Fibroblast of skin of back (primary cell): ENCODE data around the gene CD7.

Source experiments
- DNase-seq: peaks from one replicate; pipeline ENCODE4 v3.0.0-alpha.2; 2013

Gene CD7

DNA sequence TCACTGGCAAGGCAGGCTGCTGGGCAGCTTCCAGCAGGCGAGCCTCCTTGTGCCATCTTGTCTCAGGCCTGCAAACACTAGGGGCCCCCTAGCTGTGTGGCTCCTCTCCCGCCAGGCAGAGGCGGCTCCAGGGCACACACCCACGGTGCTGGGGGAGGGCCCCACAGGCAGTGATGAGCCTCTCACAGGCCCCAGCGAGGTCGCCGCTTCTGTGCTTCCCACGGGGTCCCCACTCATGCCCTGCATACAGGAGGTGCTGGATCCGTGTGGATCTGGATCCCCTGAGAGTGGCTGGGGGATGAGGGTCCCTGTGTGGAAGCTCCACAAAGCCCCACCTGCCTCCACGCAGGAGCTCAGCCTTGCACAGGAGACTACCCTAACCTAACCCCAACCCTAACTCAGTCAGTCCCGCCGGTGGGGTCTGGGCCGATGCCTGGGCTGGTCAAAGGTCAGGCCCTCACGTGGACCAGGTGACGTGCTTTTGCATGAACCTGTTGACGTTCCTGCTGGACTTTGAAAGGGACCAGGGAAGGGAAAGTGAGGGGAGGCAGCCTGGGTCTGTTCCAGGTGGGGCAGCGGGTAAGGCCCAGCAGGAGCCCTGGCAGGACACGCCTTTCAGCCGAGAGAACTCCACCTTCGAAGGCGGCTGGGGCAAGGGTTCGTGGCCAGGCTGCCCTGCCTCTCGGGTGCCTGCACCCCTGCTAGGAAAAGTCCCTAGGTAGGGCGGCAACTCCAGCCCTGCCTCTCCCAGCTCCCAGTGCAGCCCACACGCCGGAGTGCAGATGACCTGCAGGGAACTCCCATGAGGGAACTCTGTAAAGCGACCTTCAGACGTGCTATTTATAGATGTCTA lies 11.0 kb upstream of the CD7 start:
- DNase-seq, result no peak

DNA sequence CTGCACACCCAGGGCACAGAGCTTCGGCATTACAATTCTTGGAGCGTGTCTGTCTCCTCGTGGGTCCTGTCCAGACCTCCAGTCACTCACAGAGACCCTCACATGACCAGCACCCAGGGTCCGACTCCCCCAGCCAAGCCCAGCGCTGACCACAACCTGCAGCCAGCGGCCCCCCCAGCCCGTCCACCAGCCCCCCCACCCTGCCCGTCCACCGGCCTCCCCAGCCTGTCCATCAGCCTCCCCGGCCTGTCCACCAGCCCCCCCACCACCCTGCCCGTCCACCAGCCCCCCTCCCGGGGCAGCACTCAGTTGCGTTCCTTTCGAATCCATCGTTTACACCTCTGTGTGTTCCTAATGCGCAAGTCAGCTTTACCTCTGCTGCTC lies 10.3 kb upstream of the CD7 start:
- no peak for DNase-seq

DNA sequence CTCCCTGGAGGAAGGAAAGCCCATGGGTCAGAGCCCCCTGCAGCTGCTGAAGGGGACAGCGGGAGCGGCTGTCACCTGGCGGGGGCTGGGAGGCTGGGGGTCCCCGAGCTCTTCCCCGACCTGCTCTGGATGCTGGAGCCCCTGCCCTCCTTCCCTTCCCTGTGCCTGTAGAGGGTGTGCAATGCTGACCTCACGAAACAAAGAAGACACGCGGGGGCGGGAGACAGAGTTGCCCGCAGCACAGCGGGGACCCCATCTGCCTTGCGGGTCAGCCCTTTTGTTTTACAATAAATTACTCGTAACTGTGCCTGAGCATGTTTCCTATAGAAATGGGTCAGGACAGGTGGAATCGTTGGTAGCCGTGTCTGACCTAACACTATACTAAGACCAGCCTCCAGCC lies 9.9 kb upstream of the CD7 start:
- no peak for DNase-seq

DNA sequence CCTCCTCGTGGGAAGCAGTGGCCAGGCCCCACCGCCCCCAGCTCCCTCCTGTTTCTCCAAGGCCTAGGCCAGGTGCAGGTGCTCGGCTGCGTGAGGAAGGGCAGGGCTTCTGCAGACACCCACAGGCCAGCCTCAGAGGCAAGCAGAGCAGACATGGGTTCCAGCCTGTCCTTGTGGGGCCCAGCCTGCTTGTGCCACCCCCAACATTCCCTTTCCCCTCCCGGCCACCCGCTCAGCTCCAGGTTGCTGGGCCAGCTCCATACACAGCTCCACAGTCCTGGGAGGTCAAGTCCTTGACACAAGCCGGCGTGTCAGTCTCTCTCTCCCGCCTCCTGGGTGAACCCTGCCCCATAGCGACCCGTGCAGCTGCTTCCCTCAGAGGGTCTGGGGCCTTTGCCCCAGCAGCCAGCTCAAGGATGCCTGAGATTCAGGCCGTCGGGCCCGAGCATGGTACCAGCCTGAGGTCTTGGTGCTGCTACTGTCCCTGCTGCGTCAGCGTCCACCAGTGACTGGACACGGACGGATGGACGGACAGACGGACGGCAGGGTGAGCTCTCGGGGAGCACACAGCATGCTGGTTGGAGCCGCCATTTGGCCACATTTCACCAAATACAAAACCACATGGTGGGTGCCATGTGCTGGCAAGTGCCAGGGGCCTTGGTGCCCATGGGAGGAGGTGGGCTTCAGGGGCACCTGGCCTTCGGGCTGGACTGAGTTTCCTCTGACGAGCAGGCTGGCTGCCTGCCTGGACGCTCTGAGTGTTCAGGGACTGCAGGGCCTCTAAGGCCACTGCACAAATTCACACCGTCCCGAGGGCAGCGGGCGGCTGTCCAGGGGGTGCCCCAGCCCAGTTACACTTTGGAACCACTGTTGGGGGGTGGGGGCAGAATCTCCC lies 8.1 kb upstream of the CD7 start:
- no peak for DNase-seq

DNA sequence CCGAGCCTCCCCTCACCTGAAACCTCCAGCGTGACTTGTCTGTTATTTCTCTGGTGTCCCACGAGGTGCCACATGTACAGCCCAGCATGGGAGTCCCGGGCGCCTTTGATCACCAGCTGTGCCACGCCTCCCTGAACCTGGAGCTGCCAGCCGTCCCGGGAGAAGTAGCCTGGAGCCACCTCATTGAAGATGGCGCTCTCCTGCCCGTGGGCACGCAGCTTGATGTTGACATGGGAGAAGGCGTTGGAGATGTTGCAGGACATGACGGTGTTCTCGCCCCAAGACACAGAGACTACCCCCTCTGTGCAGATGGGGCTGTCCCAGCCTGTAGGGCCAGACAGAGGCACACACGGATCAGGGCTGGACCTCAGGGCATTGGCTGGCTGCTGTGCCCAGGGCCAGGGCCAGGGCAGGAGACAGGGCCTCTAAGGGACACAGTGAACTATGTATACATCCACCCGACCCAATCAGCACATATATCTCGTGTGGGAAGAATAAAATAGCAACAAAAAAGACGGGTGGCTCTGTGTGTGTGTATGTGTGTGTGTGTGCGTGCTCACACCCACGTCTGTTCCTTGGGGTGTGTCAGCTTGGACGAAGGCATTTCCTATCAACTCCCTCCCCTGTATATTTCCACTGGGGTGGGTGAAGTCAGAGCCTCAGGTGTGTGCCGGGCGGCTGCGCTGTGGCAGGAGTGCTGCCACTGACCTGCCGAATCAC lies 7.3 kb upstream of the CD7 start:
- no peak for DNase-seq

DNA sequence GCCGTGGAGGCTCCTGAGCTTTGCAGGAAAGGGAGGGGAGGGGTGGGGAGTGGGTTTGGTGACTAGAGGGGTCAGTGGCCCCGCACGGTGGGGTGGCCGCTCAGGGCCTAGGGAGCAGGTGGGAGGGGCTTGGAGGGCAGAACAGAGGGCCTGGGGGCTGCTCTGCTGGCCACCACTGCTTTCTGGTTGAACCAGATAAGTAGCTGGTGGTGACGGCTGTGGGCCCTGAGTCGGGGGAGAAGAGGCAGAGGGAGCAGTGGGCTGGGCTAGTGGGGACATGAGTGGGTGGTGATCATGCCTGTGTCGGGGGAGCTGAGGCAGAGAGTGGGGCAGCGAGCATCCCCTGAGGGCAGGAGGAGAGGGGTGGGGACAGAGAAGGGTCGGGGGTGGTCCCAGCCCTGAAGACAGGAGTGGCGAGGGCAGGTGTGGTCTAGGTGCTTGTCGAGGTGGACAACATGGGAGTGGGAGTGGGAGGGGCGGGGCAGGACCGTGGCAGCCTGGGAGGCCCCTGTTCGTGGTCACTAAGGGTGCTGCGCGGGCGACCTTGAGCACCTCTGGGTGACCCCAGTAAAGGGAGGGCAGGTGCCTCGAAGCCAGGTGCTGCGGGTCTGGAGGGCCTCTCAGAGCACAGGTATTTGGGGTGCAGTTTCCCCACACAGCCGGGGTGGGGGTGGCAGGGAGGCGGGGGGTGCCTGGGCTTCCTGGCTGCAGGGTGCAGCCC lies 6.3 kb upstream of the CD7 start:
- DNase-seq, result no peak

DNA sequence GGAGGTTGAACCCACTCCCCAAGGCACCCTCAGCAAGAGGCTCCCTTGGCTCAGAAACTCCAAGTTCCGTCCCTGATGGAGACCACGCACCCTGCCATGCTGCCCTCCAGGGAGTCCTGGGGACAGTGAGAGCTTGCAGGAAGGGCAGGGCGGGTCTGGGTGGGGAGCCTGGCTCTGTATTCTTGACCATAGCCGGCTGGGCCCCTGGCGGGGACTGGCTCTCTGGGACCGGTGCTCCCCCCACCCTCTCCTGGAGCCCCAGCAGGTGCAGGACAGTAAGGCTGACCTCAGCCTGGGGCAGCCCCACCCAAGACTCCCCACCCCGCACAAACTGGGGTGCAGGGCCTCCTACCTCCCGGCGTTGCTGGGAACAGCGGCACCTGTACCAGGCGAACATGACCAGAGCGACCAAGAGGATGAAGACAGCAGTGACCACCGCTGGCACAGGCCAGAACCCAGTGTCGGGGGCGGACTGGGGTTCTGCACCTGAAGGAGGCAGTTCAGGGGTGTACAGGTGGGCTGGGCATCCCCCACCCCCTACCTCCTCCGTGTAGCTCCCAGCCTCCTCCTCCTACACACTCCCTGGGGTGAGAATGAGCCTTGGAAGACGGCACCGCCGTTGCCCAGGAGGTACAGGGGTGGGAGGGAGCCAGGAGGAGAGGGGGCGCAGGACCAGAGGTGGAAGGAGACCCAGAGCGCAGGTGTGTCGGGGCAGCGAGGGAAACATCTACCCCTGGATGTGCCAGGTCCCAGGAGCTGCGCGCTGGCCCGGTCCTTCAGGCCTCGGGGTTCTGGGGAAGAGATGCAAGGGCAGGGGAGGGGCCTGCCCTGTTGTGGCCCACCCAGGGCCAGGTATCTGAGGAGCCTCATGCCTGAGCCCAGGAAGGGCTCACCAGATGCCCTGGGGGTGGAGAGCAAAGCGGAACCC lies 5.4 kb upstream of the CD7 start:
- DNase-seq, result no peak

DNA sequence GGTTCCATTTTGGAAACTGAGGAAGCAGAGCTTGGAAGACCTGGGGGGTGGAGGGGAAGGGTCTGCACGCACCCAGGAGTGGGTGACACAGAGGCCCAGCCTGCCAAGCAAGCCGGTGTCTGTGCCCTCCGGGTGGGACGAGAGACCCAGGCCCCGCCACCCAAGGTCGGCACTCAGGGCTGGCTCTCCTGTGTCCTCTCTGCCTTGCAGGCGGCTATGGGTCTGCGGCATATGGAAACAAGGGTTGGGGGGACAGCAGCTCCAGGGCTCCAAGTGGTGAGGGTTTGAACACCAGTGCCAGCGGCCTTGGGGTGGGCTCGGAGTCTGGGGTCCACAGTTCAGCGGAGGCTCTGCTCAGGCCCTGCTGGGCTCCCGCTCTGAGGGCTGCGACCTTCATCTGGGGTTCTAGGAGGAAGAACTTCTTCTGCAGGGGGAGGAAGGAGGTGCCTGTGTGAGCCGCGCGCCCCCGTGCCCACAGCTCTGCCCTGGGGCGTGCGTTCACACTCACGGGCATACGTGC lies 4.6 kb upstream of the CD7 start:
- no peak for DNase-seq

DNA sequence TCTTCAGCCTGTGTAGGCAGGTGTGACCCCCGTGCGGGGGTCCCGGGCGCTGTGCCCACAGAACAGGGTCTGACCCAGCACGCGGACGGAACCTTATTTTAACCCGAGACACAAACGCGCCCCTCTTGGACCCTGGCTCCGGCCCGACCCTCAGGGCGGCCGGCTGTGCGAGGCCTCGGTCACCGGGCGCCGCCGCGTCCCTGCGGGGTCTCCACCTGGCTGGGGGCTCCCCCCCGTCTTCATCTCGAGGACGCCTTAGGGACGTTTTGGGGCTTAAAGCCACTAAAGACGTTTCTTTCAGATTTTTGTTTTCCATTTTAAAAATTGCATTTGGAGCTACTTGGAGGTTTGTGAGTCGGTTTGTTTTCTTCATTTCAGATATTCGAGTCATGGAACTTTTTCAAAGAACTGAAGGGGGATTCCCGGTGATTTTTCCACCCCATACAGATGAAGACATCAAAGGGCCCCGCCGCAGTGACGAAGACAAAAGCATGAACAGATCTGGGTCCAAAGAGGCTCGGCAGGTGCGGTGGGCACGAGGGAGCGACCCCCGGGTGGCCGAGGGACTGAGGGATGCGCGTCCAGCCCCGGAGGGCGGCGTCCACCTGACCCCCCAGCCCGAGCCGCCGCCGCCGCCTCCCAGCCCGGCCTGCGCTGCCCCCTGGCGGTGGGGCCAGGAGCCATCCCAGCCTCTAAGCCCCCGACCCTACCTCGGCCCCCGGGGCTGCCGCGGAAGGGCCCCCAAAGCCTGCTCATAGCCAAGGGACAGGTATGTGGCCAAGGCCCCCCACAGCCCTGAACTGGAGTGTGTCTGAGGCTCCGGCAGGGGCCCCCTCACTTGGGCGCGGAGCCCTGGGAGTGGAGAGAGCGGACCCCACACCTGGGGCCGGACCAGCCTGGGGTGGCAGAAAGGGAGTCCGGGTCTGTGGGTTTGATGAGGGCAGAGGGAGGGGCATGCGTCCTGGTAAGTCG lies 3.8 kb upstream of the CD7 start:
- no peak for DNase-seq

DNA sequence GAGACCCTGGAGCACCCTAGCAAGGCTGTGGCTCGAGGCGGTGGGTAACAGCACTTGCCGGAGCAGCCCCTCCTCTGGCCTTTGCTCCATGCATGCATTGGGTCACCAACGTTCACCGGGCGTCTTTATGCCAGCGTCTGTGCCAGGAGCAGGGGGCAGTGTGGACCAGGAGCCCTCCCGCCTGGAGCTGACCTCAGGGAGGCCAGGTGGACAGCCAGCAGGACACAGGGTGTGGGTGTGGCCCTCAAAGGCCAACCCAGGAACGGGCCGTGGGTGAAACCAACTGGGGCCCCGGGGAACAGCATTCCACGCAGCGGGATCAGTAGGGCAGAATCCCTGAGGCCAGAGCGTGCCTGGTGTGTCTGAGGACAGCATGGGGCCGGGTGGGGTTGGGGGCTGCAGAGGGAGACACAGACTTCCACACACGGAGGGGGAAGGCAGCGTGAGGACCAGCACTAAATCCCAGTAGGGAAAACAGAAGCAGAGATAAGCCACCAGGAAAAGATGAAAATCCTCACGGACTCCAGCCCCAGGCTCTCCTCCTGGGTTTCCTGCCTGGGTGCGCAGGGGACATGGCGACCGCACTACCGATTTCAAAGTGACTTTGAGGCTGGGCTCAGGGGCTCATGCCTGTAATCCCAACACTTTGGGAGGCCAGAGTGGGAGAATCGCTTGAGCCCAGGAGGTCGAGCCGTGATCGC lies 2.9 kb upstream of the CD7 start:
- DNase-seq, result no peak

DNA sequence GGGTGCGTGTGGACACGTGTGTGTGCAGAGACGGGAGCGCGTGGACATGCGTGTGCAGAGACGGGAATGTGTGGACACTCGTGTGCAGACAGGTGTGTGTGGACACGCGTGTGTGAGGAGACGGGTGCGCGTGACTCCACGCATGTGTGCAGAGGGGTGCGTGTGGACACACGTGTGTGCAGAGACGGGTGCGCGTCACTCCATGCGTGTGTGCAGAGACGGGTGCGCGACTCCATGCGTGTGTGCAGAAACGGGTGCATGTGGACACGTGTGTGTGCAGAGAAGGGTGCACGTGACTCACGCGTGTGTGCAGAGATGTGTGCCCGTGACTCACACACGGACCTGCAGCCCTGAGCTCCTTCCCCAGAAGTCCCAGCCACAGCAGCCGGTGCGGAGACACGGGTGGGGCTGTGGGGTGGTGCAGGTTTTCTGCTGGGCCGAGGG lies 2.2 kb upstream of the CD7 start:
- no peak for DNase-seq

DNA sequence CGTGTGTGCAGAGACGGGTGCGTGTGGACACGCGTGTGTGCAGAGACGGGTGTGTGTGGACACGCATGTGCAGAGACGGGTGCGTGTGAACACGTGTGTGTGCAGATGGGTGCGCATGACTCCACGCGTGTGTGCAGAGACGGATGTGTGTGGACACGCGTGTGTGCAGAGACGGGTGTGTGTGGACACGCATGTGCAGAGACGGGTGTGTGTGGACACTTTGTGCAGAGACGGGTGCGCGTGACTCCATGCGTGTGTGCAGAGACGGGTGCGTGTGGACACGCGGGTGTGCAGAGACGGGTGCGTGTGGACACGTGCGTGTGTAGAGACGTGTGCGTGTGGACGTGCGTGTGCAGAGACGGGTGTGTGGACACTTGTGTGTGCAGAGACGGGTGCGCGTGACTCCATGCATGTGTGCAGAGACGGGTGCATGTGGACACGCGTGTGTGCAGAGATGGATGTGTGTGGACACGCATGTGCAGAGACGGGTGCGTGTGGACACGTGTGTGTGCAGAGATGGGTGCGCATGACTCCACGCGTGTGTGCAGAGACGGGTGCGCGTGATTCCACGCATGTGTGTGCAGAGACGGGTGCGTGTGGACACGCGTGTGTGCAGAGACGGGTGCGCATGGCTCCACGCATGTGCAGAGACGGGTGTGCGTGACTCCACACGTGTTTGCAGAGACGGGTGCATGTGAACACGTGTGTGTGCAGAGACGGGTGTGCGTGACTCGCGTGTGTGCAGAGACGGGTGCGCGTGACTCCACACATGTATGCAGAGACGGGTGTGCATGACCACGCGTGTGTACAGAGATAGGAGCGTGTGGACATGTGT lies 1.6 kb upstream of the CD7 start:
- DNase-seq, result no peak

DNA sequence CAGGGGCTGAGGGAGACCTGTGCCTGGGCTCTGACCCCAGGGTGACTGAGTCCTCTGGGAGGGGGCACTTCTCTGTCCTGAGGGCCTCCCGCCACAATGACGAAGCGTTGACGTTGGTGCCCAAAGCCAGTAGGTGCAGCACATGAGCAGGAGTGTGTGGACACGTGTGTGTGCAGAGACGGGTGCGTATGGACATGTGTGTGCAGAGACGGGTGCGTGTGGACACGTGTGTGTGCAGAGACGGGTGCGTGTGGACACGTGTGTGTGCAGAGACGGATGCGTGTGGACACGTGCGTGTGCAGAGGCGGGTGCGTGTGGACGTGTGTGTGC lies 726 bp upstream of the CD7 start:
- no peak for DNase-seq

DNA sequence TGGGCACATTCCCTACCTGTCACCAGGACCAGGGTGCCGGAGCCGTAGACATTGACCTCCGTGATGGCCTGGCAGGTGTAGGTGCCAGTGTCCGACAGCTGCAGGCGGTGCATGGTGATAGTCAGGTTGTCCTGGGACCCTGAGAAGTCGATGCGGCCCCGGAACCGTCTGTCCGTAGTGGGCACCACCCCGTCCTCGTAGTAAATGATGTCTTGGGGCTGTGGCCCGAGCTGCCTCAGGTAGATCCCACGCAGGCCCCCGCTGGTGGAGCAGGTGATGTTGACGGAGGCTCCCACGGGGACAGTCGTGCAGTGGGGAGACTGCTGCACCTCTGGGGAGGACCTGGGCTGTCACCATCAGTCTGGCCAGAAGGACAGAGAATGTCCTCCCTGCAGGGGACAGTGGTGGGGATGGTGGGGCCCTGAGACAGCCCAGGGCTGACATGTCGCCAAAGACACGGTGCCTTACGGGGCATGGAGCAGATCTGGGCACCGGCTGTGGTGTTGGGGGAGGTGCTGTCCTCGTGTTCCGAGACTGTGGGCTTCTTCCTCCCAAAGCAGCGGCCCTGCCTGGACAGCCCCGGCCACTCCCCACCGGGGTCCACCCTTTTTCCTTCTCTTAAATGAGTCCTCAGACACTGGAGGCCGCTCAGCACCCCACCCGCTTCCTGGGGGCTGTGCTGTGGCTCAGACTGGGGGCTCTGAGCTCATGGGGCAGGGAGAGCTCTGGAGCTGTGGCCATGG lies 586 bp downstream of the CD7 start:
- DNase-seq, result no peak

DNA sequence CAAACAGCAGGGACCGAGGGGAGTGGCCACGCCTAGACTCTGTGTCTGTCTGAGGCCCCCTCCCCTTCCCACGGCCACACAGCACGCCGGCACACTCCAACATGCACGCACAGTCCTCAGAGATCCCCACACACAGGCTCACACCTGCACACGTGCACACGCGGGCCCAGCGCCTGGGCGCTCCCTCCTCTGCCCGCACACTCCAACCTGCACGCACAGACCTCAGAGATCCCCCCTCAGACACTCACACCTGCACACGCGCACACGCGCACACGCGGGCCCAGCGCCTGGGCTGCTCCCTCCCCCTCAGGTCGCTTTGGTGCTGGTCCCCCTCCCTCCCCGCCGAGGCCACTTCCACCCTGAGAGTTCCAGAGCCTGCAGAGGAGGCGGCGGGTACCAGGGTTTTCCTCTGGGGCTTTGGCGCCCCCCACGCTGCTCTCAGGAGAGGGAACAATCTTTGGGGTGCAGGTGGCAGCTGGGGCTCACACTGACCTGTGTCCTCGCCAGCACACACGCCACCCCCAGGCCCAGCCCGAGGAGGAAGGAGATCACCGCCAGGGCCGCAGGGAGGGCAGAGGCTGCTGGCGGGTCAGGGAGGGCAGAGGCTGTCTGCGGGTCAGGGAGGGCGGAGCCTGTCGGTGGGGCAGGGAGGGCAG lies 1.6 kb downstream of the CD7 start:
- DNase-seq, result no peak

DNA sequence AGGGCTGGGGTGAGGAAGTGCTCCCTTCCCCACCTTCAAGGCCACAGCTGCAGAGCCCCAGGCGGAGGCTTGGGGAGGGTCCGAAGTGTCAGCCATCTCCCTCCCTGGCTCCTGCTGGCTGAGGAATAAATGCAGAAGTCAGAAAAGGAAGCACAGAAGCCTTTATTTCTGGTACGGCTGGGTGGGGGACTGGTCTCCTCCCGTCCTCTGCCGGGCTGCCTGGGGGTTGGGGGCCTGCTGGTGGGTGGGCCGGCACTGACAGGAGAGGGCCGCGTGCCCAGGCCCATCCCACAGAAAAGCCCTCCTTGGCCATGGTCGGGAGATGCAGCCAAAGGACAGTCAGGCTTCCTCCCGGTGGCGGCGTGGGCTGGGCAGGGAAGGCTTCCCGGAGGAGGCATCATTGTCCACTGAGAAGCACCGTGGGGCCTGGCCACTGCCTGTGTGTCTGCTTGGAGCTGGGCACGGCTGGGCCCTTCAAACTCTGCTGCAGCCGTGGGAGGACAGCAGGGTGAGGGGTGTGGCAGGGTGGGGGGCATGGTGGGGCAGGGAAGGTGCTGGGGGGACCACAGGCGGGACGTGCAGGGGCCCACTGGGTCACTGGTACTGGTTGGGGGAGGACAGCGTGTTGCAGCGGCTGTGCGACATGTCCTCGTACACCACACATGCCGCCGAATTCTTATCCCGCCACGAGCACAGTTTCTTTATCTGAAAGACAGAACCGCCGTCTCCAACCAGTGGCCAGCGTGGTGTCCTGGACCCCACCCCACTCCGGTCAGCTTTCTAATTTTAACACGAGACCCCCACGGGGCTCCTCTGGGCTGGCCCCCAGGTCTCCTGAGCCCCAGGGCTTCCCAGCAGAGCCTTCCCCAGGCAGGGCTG lies 2.4 kb downstream of the CD7 start:
- no peak for DNase-seq
